ENCODE results near the gene TMEM176A. TPM values are rescaled to one million over a fixed set of nuclear protein-coding genes. Genes with fewer than 3 reads are reported as not detected.

The TMEM176A gene
- polyA plus RNA-seq (2012; ENCODE audit: insufficient read depth, insufficient read length, low read depth) = 1.9 TPM

DNA sequence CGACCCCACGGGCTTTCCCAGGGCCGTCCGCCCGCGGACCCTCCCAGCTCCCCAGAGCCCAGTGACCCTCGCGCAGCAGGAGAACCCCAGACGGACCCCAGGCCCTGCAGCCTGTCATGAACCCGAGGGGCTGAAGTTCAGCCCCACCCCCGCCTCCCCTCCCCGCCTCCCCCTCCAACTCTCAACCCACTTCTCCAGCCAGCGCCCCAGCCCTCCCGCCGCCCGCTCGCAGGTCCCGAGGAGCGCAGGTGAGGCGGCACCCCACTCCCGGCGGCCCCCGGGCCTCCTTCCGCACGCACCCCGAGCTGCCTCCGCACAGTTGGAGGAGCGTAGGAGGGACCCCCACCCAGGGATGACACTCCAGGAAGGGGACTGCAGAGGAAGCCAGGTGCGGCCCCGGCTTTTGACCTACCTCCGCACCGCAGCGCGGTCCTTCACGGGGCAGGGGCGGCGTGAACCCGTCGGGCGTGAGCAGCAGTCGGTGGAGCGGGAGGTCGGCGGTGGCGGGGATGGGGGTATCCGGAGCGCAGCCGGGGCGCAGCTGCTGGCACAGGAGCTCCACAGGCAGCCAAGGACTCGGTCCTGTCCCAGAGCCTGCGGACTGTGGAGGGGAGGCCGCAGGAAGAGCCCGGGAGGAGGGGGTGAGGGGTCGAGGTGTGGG is at the start of gene TMEM176A:
TSS of gene TMEM176A (plus strand) at position 189 of the 661 bp plus-strand sequence. CDS start 782 bp downstream, outside the sequence.
- TF ChIP-seq, protein P1, sequence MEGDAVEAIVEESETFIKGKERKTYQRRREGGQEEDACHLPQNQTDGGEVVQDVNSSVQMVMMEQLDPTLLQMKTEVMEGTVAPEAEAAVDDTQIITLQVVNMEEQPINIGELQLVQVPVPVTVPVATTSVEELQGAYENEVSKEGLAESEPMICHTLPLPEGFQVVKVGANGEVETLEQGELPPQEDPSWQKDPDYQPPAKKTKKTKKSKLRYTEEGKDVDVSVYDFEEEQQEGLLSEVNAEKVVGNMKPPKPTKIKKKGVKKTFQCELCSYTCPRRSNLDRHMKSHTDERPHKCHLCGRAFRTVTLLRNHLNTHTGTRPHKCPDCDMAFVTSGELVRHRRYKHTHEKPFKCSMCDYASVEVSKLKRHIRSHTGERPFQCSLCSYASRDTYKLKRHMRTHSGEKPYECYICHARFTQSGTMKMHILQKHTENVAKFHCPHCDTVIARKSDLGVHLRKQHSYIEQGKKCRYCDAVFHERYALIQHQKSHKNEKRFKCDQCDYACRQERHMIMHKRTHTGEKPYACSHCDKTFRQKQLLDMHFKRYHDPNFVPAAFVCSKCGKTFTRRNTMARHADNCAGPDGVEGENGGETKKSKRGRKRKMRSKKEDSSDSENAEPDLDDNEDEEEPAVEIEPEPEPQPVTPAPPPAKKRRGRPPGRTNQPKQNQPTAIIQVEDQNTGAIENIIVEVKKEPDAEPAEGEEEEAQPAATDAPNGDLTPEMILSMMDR (IDR thresholded peaks at IDR 0.05; ENCODE audit: low read depth, low read length) = no peak
- Histone ChIP-seq H3K4me3 (ENCODE audit: low read depth, low read length) (no peak within 1 kb of the TSS), H3K4me1 (no peaks in the 10 kb centered on the region), H3K36me3 (no peaks in the 10 kb centered on the region), H3K9me3 (no peaks in the 10 kb centered on the region; the same call in 1 of the 2 replicates), H3K27me3 (no peaks in the 10 kb centered on the region)
- DNase-seq = no peak

GRCh38 chr7:150751702-150752101 is 48.9 kb upstream of the TMEM176A start:
- Histone ChIP-seq H3K4me3 (ENCODE audit: low read depth, low read length) (no peak overlapping the region), H3K4me1 (no peaks in the 10 kb centered on the region), H3K9me3 (no peaks in the 10 kb centered on the region), H3K36me3 (no peaks in the 10 kb centered on the region), H3K27me3 (peaks cover 12% of the 10 kb centered on the region)
- DNase-seq = no peak
- TF ChIP-seq, protein P1 (IDR thresholded peaks at IDR 0.05; ENCODE audit: low read depth, low read length) = no peak

DNA sequence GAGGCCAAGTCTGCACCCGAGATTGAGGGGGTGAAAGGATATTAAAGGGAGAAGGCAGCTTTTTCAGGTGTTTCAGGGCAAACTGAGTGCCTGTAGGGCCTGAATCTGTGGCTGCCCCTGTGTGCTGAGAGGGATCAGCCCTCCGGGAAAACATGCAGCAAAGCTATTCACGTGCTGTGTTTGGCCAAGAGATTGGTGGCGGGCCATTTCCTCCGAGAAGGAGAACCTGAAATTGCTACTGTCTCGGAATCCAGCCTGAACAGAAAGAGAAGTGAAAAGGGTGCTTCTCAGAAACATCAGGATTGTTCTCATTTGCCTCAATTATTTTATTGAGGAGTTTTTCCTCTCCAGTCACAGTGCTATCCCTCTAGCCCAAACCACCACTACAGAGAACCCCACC is 47.3 kb upstream of the TMEM176A start:
- no peak for DNase-seq
- Histone ChIP-seq H3K27me3 (peaks cover 12% of the 10 kb centered on the region; the same call in 1 of the 2 replicates), H3K4me1 (no peaks in the 10 kb centered on the region), H3K9me3 (no peaks in the 10 kb centered on the region), H3K4me3 (ENCODE audit: low read depth, low read length) (no peak overlapping the region), H3K36me3 (no peaks in the 10 kb centered on the region)
- TF ChIP-seq, protein P1 (IDR thresholded peaks at IDR 0.05; ENCODE audit: low read depth, low read length) = no peak

- H3K4me3 ChIP-seq (ENCODE audit: low read depth, low read length) = no peak overlapping the region
- no peaks in the 10 kb centered on the region for H3K9me3 ChIP-seq
- no peaks in the 10 kb centered on the region for H3K36me3 ChIP-seq
- TF ChIP-seq, protein P1 (IDR thresholded peaks at IDR 0.05; ENCODE audit: low read depth, low read length) = peak; percentile 58
- peaks cover 10% of the 10 kb centered on the region; the same call in 1 of the 2 replicates for H3K27me3 ChIP-seq
- H3K4me1 ChIP-seq = no peaks in the 10 kb centered on the region
- DNase-seq = no peak
Measured at GRCh38 chr7:150753826-150754603, 46.6 kb upstream of the TMEM176A start.

DNA sequence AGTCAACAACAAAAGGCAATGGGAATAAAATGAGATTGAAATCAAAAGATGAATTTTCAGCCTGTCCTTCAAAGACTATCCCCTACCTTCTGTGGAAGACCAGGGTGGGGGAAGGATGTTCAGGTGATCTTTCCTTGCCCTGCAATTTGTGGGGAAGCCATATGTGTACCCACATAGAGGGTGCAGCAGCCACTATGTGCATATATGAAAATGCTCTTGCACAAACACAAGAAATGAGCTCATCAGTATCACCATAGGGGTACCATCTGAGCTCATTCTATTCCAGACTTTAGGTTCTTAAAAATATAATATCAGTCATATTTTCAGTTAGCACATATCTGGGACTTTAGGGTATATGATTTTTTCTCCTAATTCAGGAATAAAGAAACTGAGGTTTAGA is 45.6 kb upstream of the TMEM176A start:
- no peak overlapping the region for H3K4me3 ChIP-seq (ENCODE audit: low read depth, low read length)
- no peak for DNase-seq
- no peaks in the 10 kb centered on the region for H3K4me1 ChIP-seq
- no peaks in the 10 kb centered on the region for H3K36me3 ChIP-seq
- H3K9me3 ChIP-seq = no peaks in the 10 kb centered on the region
- peaks cover under 1% of the 10 kb centered on the region; the same call in 1 of the 2 replicates for H3K27me3 ChIP-seq
- TF ChIP-seq, protein P1 (IDR thresholded peaks at IDR 0.05; ENCODE audit: low read depth, low read length) = no peak

Measured in BE2C (cell line).